HEK293 (cell line): ENCODE measurements around the gene GBF1.

ENCODE experiments used
- AEBP2 ChIP-seq: fragments of 450-650 bp; formaldehyde crosslinking; IDR thresholded peaks from 2 replicates; pipeline ENCODE4 v1.5.1; 2016; ENCODE audit warnings: missing biosample characterization, missing genetic modification characterization, borderline replicate concordance
- HOXA7 ChIP-seq: sonication (generic); formaldehyde crosslinking; IDR thresholded peaks from 2 replicates; pipeline ENCODE4 v1.8.1; 2022; ENCODE audit warnings: missing genetic modification reagents, borderline replicate concordance
- KLF10 ChIP-seq: fragments of 450-650 bp; IDR thresholded peaks from 2 replicates; pipeline ENCODE4 v1.5.1; 2018; ENCODE audit warnings: missing biosample characterization, mild to moderate bottlenecking, missing genetic modification characterization
- PRDM1 ChIP-seq: fragments of 450-650 bp; formaldehyde crosslinking; IDR thresholded peaks from 2 replicates; pipeline ENCODE4; 2016; ENCODE audit warnings: missing biosample characterization, missing genetic modification characterization
- PRDM4 ChIP-seq: fragments of 450-650 bp; formaldehyde crosslinking; IDR thresholded peaks from 2 replicates; pipeline ENCODE4 v1.5.1; 2017; ENCODE audit warnings: missing biosample characterization, missing genetic modification characterization
- RBAK ChIP-seq: fragments of 450-650 bp; formaldehyde crosslinking; IDR thresholded peaks from 2 replicates; pipeline ENCODE4 v1.5.1; 2016; ENCODE audit warnings: missing biosample characterization, missing genetic modification characterization
- SCRT2 ChIP-seq: fragments of 450-650 bp; formaldehyde crosslinking; IDR thresholded peaks from 2 replicates; pipeline ENCODE4 v1.5.1; 2016; ENCODE audit warnings: missing biosample characterization, missing genetic modification characterization
- SP2 ChIP-seq: fragments of 450-650 bp; formaldehyde crosslinking; IDR thresholded peaks from 2 replicates; pipeline ENCODE4 v1.5.1; 2016; ENCODE audit warnings: missing biosample characterization, missing genetic modification characterization
- ZBTB7A ChIP-seq: fragments of 450-650 bp; formaldehyde crosslinking; IDR thresholded peaks from 2 replicates; pipeline ENCODE4 v1.5.1; 2016; ENCODE audit warnings: low read depth, missing biosample characterization, missing genetic modification characterization
- ZBTB8A ChIP-seq: fragments of 450-650 bp; formaldehyde crosslinking; IDR thresholded peaks from 2 replicates; pipeline ENCODE4 v1.5.1; 2016; ENCODE audit warnings: missing biosample characterization, missing genetic modification characterization
- ZNF146 ChIP-seq: fragments of 450-650 bp; formaldehyde crosslinking; IDR thresholded peaks from 2 replicates; pipeline ENCODE4 v1.5.1; 2016; ENCODE audit warnings: missing biosample characterization, missing genetic modification characterization
- ZNF184 ChIP-seq: fragments of 450-650 bp; IDR thresholded peaks from 2 replicates; pipeline ENCODE4 v1.5.1; 2018; ENCODE audit warnings: missing biosample characterization, mild to moderate bottlenecking, missing genetic modification characterization
- ZNF335 ChIP-seq: fragments of 450-650 bp; formaldehyde crosslinking; conservative IDR thresholded peaks from 2 replicates; pipeline ENCODE4 v1.5.1; 2016; ENCODE audit warnings: missing biosample characterization, missing genetic modification characterization
- ZNF366 ChIP-seq: fragments of 450-650 bp; formaldehyde crosslinking; conservative IDR thresholded peaks from 2 replicates; pipeline ENCODE4 v1.5.1; 2016; ENCODE audit warnings: missing biosample characterization, missing genetic modification characterization
- ZNF48 ChIP-seq: fragments of 450-650 bp; formaldehyde crosslinking; IDR thresholded peaks from 2 replicates; pipeline ENCODE4 v1.5.1; 2016; ENCODE audit warnings: missing biosample characterization, missing genetic modification characterization
- ZNF600 ChIP-seq: fragments of 450-650 bp; formaldehyde crosslinking; IDR thresholded peaks from 2 replicates; pipeline ENCODE4 v1.5.1; 2016; ENCODE audit warnings: missing biosample characterization, missing genetic modification characterization
- ZNF624 ChIP-seq: fragments of 450-650 bp; formaldehyde crosslinking; IDR thresholded peaks from 2 replicates; pipeline ENCODE4 v1.5.1; 2017; ENCODE audit warnings: missing biosample characterization, missing genetic modification characterization
- ZNF704 ChIP-seq: fragments of 450-650 bp; formaldehyde crosslinking; IDR thresholded peaks from 2 replicates; pipeline ENCODE4 v1.5.1; 2016; ENCODE audit warnings: missing biosample characterization, missing genetic modification characterization
- ZNF747 ChIP-seq: fragments of 450-650 bp; formaldehyde crosslinking; IDR thresholded peaks from 2 replicates; pipeline ENCODE4 v1.5.1; 2016; ENCODE audit warnings: missing biosample characterization, missing genetic modification characterization
- ZNF768 ChIP-seq: fragments of 450-650 bp; formaldehyde crosslinking; IDR thresholded peaks from 2 replicates; pipeline ENCODE4 v1.5.1; 2018; ENCODE audit warnings: missing biosample characterization, mild to moderate bottlenecking, missing genetic modification characterization
- ZNF785 ChIP-seq: fragments of 450-650 bp; formaldehyde crosslinking; IDR thresholded peaks from 2 replicates; pipeline ENCODE4 v1.5.1; 2016; ENCODE audit warnings: missing biosample characterization, missing genetic modification characterization
- ZSCAN18 ChIP-seq: fragments of 450-650 bp; formaldehyde crosslinking; IDR thresholded peaks from 2 replicates; pipeline ENCODE4 v1.5.1; 2016; ENCODE audit warnings: missing biosample characterization, missing genetic modification characterization
- ZXDB ChIP-seq: fragments of 450-650 bp; formaldehyde crosslinking; IDR thresholded peaks from 2 replicates; pipeline ENCODE4 v1.5.1; 2016; ENCODE audit warnings: missing biosample characterization, missing genetic modification characterization
- TF ChIP-seq, protein P1 (sequence below): fragments of 450-650 bp; formaldehyde crosslinking; IDR thresholded peaks from 2 replicates; pipeline ENCODE4 v1.5.1; 2016; ENCODE audit warnings: missing biosample characterization, missing genetic modification characterization
- TF ChIP-seq, protein P2 (sequence below): fragments of 450-650 bp; formaldehyde crosslinking; IDR thresholded peaks from 2 replicates; pipeline ENCODE4 v1.5.1; 2016; ENCODE audit warnings: missing biosample characterization, missing genetic modification characterization
- TF ChIP-seq, protein P3 (sequence below): fragments of 450-650 bp; formaldehyde crosslinking; conservative IDR thresholded peaks from 2 replicates; pipeline ENCODE4 v1.5.1; 2016; ENCODE audit warnings: low read depth, missing biosample characterization, missing genetic modification characterization

The GBF1 gene

GRCh38 chr10:102395400-102396316 lies 150.3 kb downstream of the GBF1 start, which contains the start of gene NFKB2 (continued):
- TF ChIP-seq PRDM4 (tag by site-specific recombination) (no peak), ZXDB (tag by site-specific recombination) (peak; percentile 59; the same call in 1 of the 2 replicates), ZNF146 (tag by site-specific recombination) (no peak), ZNF366 (no peak), ZBTB8A (tag by site-specific recombination) (no peak; the same call in 1 of the 2 replicates), ZNF785 (tag by site-specific recombination) (no peak), ZSCAN18 (tag by site-specific recombination) (no peak), RBAK (no peak), ZNF48 (tag by site-specific recombination) (no peak), ZNF768 (tag by site-specific recombination) (no peak), HOXA7 (CRISPR knock-in tag) (no peak), ZNF184 (tag by site-specific recombination) (0 out of 2 replicates have a peak, but pooled peaks have one; percentile 5), SCRT2 (no peak), PRDM1 (tag by site-specific recombination) (0 out of 2 replicates have a peak, but pooled peaks have one; percentile 15), ZNF747 (no peak), AEBP2 (tag by site-specific recombination) (no peak), SP2 (tag by site-specific recombination) (peak; percentile 93), ZBTB7A (tag by site-specific recombination) (0 out of 2 replicates have a peak, but pooled peaks have one; percentile 55), ZNF335 (tag by site-specific recombination) (peak; percentile 86), ZNF624 (no peak), ZNF704 (no peak), KLF10 (peak; percentile 80; the same call in 1 of the 2 replicates), ZNF600 (tag by site-specific recombination) (no peak)
- TF ChIP-seq, protein P1, sequence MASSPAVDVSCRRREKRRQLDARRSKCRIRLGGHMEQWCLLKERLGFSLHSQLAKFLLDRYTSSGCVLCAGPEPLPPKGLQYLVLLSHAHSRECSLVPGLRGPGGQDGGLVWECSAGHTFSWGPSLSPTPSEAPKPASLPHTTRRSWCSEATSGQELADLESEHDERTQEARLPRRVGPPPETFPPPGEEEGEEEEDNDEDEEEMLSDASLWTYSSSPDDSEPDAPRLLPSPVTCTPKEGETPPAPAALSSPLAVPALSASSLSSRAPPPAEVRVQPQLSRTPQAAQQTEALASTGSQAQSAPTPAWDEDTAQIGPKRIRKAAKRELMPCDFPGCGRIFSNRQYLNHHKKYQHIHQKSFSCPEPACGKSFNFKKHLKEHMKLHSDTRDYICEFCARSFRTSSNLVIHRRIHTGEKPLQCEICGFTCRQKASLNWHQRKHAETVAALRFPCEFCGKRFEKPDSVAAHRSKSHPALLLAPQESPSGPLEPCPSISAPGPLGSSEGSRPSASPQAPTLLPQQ (tag by site-specific recombination) = 0 out of 2 replicates have a peak, but pooled peaks have one; percentile 9
- TF ChIP-seq, protein P2, sequence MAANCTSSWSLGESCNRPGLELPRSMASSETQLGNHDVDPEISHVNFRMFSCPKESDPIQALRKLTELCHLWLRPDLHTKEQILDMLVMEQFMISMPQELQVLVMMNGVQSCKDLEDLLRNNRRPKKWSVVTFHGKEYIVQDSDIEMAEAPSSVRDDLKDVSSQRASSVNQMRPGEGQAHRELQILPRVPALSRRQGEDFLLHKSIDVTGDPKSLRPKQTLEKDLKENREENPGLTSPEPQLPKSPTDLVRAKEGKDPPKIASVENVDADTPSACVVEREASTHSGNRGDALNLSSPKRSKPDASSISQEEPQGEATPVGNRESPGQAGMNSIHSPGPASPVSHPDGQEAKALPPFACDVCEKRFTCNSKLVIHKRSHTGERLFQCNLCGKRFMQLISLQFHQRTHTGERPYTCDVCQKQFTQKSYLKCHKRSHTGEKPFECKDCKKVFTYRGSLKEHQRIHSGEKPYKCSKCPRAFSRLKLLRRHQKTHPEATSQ (tag by site-specific recombination) = no peak
- TF ChIP-seq, protein P3, sequence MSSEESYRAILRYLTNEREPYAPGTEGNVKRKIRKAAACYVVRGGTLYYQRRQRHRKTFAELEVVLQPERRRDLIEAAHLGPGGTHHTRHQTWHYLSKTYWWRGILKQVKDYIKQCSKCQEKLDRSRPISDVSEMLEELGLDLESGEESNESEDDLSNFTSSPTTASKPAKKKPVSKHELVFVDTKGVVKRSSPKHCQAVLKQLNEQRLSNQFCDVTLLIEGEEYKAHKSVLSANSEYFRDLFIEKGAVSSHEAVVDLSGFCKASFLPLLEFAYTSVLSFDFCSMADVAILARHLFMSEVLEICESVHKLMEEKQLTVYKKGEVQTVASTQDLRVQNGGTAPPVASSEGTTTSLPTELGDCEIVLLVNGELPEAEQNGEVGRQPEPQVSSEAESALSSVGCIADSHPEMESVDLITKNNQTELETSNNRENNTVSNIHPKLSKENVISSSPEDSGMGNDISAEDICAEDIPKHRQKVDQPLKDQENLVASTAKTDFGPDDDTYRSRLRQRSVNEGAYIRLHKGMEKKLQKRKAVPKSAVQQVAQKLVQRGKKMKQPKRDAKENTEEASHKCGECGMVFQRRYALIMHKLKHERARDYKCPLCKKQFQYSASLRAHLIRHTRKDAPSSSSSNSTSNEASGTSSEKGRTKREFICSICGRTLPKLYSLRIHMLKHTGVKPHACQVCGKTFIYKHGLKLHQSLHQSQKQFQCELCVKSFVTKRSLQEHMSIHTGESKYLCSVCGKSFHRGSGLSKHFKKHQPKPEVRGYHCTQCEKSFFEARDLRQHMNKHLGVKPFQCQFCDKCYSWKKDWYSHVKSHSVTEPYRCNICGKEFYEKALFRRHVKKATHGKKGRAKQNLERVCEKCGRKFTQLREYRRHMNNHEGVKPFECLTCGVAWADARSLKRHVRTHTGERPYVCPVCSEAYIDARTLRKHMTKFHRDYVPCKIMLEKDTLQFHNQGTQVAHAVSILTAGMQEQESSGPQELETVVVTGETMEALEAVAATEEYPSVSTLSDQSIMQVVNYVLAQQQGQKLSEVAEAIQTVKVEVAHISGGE (tag by site-specific recombination) = 0 out of 2 replicates have a peak, but pooled peaks have one; percentile 34
